Activated effector memory CD4-positive, alpha-beta T cell treated with anti-CD3 and anti-CD28 coated beads, Interleukin-2, amount 50 U/mL, for 16 hours (primary cell): ENCODE measurements around the gene ZNF296.

Source experiments
- DNase-seq: peaks from one replicate; pipeline ENCODE4 v3.0.0-alpha.2; 2020

ZNF296 gene

GRCh38 chr19:45051929-45052579 lies 24.2 kb downstream of the ZNF296 start:
- DNase-seq = no peak

- no peak for DNase-seq
Observed at GRCh38 chr19:45050036-45050435, 26.2 kb downstream of the ZNF296 start.

- DNase-seq = no peak
Observed at GRCh38 chr19:45049073-45049736, 27.1 kb downstream of the ZNF296 start.

GRCh38 chr19:45047188-45047797 lies 29.0 kb downstream of the ZNF296 start:
- DNase-seq = no peak

- no peak for DNase-seq
Observed at GRCh38 chr19:45046355-45046754, 29.9 kb downstream of the ZNF296 start.

GRCh38 chr19:45045671-45046353 lies 30.5 kb downstream of the ZNF296 start:
- DNase-seq = no peak

- DNase-seq = no peak
Observed at GRCh38 chr19:45041125-45041524, 35.2 kb downstream of the ZNF296 start.

- DNase-seq = no peak
Observed at GRCh38 chr19:45040059-45040771, 36.1 kb downstream of the ZNF296 start.

GRCh38 chr19:45038931-45039893 lies 37.1 kb downstream of the ZNF296 start, which contains the start of gene CLASRP:
CLASRP (plus strand) TSS chr19:45039045; CDS start chr19:45040213, 1,168 bp downstream.
- peak; percentile 96 for DNase-seq

GRCh38 chr19:45037393-45038169 lies 38.7 kb downstream of the ZNF296 start:
- DNase-seq = no peak

- no peak for DNase-seq
Observed at GRCh38 chr19:45035755-45036154, 40.5 kb downstream of the ZNF296 start.

GRCh38 chr19:45032421-45032820 lies 43.9 kb downstream of the ZNF296 start:
- no peak for DNase-seq

- DNase-seq = no peak
Observed at GRCh38 chr19:45030825-45031224, 45.5 kb downstream of the ZNF296 start.

- DNase-seq = no peak
Observed at GRCh38 chr19:45027371-45027770, 48.9 kb downstream of the ZNF296 start.

GRCh38 chr19:45025264-45025663 lies 51.0 kb downstream of the ZNF296 start:
- DNase-seq = no peak

GRCh38 chr19:45023048-45023447 lies 53.2 kb downstream of the ZNF296 start:
- no peak for DNase-seq

GRCh38 chr19:45021971-45022370 lies 54.3 kb downstream of the ZNF296 start:
- no peak for DNase-seq
